ENCODE data around the gene SMCO4.

DNA sequence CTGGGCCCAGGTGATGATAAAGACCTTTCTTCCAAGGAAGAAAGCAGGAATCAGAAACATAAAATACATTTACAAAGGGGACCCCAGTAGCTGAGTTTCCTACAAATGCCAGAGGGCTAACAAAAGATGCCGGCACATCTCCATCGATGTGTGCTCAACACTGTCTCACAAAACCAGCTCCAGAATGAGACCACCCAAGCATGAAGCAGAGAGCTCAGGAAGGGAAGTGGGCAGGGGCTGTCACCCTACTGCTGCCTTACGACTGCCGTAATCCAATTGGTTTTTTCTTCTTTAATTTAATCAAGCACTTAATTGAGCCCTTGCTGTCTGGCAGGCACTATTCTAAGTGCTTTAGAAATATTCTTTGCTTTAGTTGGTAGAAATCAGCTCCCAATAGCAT is 26.1 kb downstream of the SMCO4 start:
- TF ChIP-seq CTCF (IDR thresholded peaks at IDR 0.05; ENCODE audit: poor library complexity) (no peak), EZH2 (IDR thresholded peaks at IDR 0.05; ENCODE audit: borderline replicate concordance) (no peak)
